Lung (tissue), 12 donors: ENCODE data around the gene HOXD1. TPM values are rescaled to one million over a fixed set of nuclear protein-coding genes. Genes with fewer than 3 reads are reported as not detected.
A peak's percentile ranks its signal among the peaks of the same experiment; 100 is the strongest.

Experiments
- ATAC-seq: fragments of 200-7000 bp; cut with Tn5 transposase; one replicate; pipeline ENCODE4 v1.9.1; 2020; ENCODE audit warnings: moderate number of reproducible peaks; ENCODE audit not compliant: insufficient read depth, low FRiP score
- DNase-seq, 3 donors: peaks; one replicate each; pipeline ENCODE4 v3.0.0-alpha.2; 2013 to 2017
- H3K27ac ChIP-seq, 2 donors: one replicate each; pipeline ENCODE4 v1.5.1; 2013; ENCODE audit warnings: mild to moderate bottlenecking in 2 of 2, moderate library complexity in 2 of 2, control low read depth in 1 of 2, inconsistent platforms in 1 of 2, low read depth in 1 of 2, low read length in 1 of 2
- H3K27me3 ChIP-seq, 3 donors: one replicate each; pipeline ENCODE4 v1.5.1; 2013; ENCODE audit warnings: low read length in 2 of 3; ENCODE audit not compliant: control insufficient read depth in 3 of 3, insufficient read depth in 3 of 3
- H3K36me3 ChIP-seq, 4 donors: one replicate each; pipeline ENCODE4 v1.5.1; 2013; ENCODE audit warnings: low read length in 4 of 4, mild to moderate bottlenecking in 1 of 4, moderate library complexity in 1 of 4; ENCODE audit not compliant: control insufficient read depth in 4 of 4, insufficient read depth in 4 of 4
- H3K4me1 ChIP-seq, 5 donors: one replicate each; pipeline ENCODE4 v1.5.1; 2013; ENCODE audit warnings: low read length in 5 of 5, mild to moderate bottlenecking in 2 of 5, moderate library complexity in 1 of 5; ENCODE audit not compliant: control insufficient read depth in 5 of 5, insufficient read depth in 5 of 5
- H3K4me3 ChIP-seq: one replicate; pipeline ENCODE4 v1.5.1; 2013; ENCODE audit warnings: mild to moderate bottlenecking, control low read depth, moderate library complexity
- H3K9ac ChIP-seq, 2 donors: one replicate each; pipeline ENCODE4 v1.5.1; 2013; ENCODE audit warnings: low read length in 2 of 2, control low read depth in 1 of 2; ENCODE audit not compliant: insufficient read depth in 1 of 2
- H3K9me3 ChIP-seq, 4 donors: one replicate each; pipeline ENCODE4 v1.5.1; 2013; ENCODE audit warnings: low read length in 3 of 4, mild to moderate bottlenecking in 1 of 4, moderate library complexity in 1 of 4; ENCODE audit not compliant: control insufficient read depth in 4 of 4, insufficient read depth in 3 of 4
- CTCF ChIP-seq: IDR thresholded peaks from 2 replicates; pipeline ENCODE4 v1.5.1; 2012; ENCODE audit warnings: mild to moderate bottlenecking; ENCODE audit errors: control extremely low read depth, extremely low read depth
- WGBS, 2 donors: extraction: QIAGEN DNeasy Blood & Tissue Kit; methylation state at CpG; one replicate each; pipeline ENCODE4 v1.1.7; 2013; 5-methylcytosine and 5-hydroxymethylcytosine counted together
- polyA plus RNA-seq, 2 donors: library from polyadenylated mRNA; stranded (reverse); fragments of 200-250 nt; gene quantifications; one replicate each; pipeline ENCODE4 v1.2.1, GENCODE V29; 2013
- total RNA-seq, 2 donors: library from RNA; depleted of rRNA in 1 of 2; stranded (reverse); fragments of >200 nt in 1 of 2; gene quantifications; one replicate each; pipeline ENCODE4 v1.2.1, GENCODE V29; 2014 to 2021
- donor health status: control.
- donor health status: control.
- donor health status: Bipolar disorder and iron deficiency.
- donor health status: healthy.
- donor health status: DM: yes; HTN: yes; CAD: no.

The HOXD1 gene
- total and polyA plus RNA-seq, 4 donors, result 0.40 to 3.2 (median 1.7) TPM

- ATAC-seq (no peak), DNase-seq (no peak)
- Histone ChIP-seq H3K4me1 (peaks cover 0 to 14% (median 2%) of the 10 kb centered on the region in 5 donors), H3K4me3 (no peak overlapping the region), H3K9ac (no peak overlapping the region), H3K27ac (no peak overlapping the region), H3K36me3 (no peaks in the 10 kb centered on the region), H3K9me3 (peaks cover 0 to 15% (median 0%) of the 10 kb centered on the region in 4 donors), H3K27me3 (peaks cover 29 to 97% (median 87%) of the 10 kb centered on the region in 3 donors)
- 25 to 40% methylated on average over 14 of the region's 14 CpGs for WGBS, 2 donors
- TF ChIP-seq CTCF, result no peak
Measured at GRCh38 chr2:176172895-176173566, 15.4 kb upstream of the HOXD1 start.

GRCh38 chr2:176173567-176174381 lies 14.7 kb upstream of the HOXD1 start:
- ATAC-seq (no peak), DNase-seq (no peak)
- Histone ChIP-seq H3K9me3 (peaks cover 0 to 18% (median 0%) of the 10 kb centered on the region in 4 donors), H3K9ac (no peak overlapping the region), H3K4me3 (no peak overlapping the region), H3K27me3 (peaks cover 30 to 93% (median 84%) of the 10 kb centered on the region in 3 donors), H3K27ac (no peak overlapping the region), H3K4me1 (peaks cover 0 to 20% (median 4%) of the 10 kb centered on the region in 5 donors), H3K36me3 (no peaks in the 10 kb centered on the region)
- WGBS, 2 donors, result 20 to 36% methylated on average over 7 of the region's 7 CpGs
- no peak for TF ChIP-seq CTCF

- Histone ChIP-seq H3K36me3 (no peaks in the 10 kb centered on the region), H3K27ac (no peak overlapping the region), H3K9me3 (peaks cover 0 to 18% (median 0%) of the 10 kb centered on the region in 4 donors), H3K27me3 (peaks cover 30 to 92% (median 90%) of the 10 kb centered on the region in 3 donors), H3K4me3 (no peak overlapping the region), H3K9ac (no peak overlapping the region), H3K4me1 (peaks cover 0 to 20% (median 4%) of the 10 kb centered on the region in 5 donors)
- 6 to 22% methylated on average over 14 of the region's 14 CpGs for WGBS, 2 donors
- ATAC-seq, result no peak
- DNase-seq, result peak in 1 of 3 donors; percentile 25
- no peak for TF ChIP-seq CTCF
Measured at GRCh38 chr2:176174382-176174823, 14.1 kb upstream of the HOXD1 start.
